Colonic mucosa (tissue), 4 donors: ENCODE measurements around the gene LIN7A. TPM values are rescaled to one million over a fixed set of nuclear protein-coding genes. Genes with fewer than 3 reads are reported as not detected.

ENCODE experiments used
- DNase-seq: peaks from one replicate; pipeline ENCODE4 v3.0.0-alpha.2; 2020
- H3K27ac ChIP-seq: fragments of 200-600 bp; one replicate; pipeline ENCODE4 v1.8.0; 2021
- H3K27me3 ChIP-seq: fragments of 200-600 bp; one replicate; pipeline ENCODE4 v1.8.0; 2021
- H3K36me3 ChIP-seq: fragments of 200-600 bp; one replicate; pipeline ENCODE4 v1.8.0; 2021
- H3K4me1 ChIP-seq: fragments of 200-600 bp; one replicate; pipeline ENCODE4 v1.8.0; 2021; ENCODE audit warnings: mild to moderate bottlenecking
- H3K4me3 ChIP-seq: fragments of 200-600 bp; one replicate; pipeline ENCODE4 v1.8.0; 2021
- H3K9ac ChIP-seq, 2 donors: one replicate each; pipeline ENCODE4 v1.7.0; 2013; ENCODE audit warnings: control low read depth in 2 of 2, low read depth in 2 of 2, low read length in 2 of 2
- H3K9me3 ChIP-seq: fragments of 200-600 bp; one replicate; pipeline ENCODE4 v1.8.0; 2021
- CTCF ChIP-seq: fragments of 200-600 bp; IDR thresholded peaks from one replicate; pipeline ENCODE4 v1.8.0; 2022; ENCODE audit warnings: antibody characterized with exemption, mild to moderate bottlenecking
- intact Hi-C: fragments of 100-400 bp; cut with DNase I; formaldehyde crosslinking; loops from one replicate; pipeline ENCODE4 v1.14.1; 2022
- total RNA-seq, 2 donors: library from RNA; stranded (reverse); fragmentation: NEBNext Ultra II Directional in 1 of 2; extraction: Animal tissue kit (Norgen Biotek cat#: 25700) in 1 of 2; gene quantifications; one replicate each; pipeline ENCODE4 v1.2.1, GENCODE V29; 2021
- donor health status: healthy.
- donor health status: DM: no; HTN: no; CAD: no.
- donor health status: DM: no; HTN: no; CAD: no.

LIN7A gene
- total RNA-seq, 2 donors from 2014 or later = 0.17 to 1.8 TPM

GRCh38 chr12:80829767-80830166 is 108.0 kb downstream of the LIN7A start:
- intact Hi-C loops = loop anchor here (10.0 kb wide), 1 partner anchor 295 kb away; no protein-coding TSS in a partner anchor
- no peak overlapping the region for H3K27ac ChIP-seq
- H3K27me3 ChIP-seq = no peaks in the 10 kb centered on the region
- H3K9ac ChIP-seq = no peak overlapping the region
- no peak for DNase-seq
- H3K9me3 ChIP-seq = no peaks in the 10 kb centered on the region
- H3K4me1 ChIP-seq = no peaks in the 10 kb centered on the region
- H3K36me3 ChIP-seq = no peaks in the 10 kb centered on the region
- no peak for TF ChIP-seq CTCF
- no peak overlapping the region for H3K4me3 ChIP-seq

- no peak for TF ChIP-seq CTCF
- no peak overlapping the region for H3K9ac ChIP-seq
Measured at GRCh38 chr12:80825506-80825905, 112.2 kb downstream of the LIN7A start.

GRCh38 chr12:80823393-80823792 is 114.3 kb downstream of the LIN7A start:
- Histone ChIP-seq H3K27me3 (no peaks in the 10 kb centered on the region), H3K27ac (no peak overlapping the region), H3K9ac (no peak overlapping the region), H3K4me3 (no peak overlapping the region), H3K4me1 (no peaks in the 10 kb centered on the region), H3K9me3 (no peaks in the 10 kb centered on the region), H3K36me3 (no peaks in the 10 kb centered on the region)
- TF ChIP-seq CTCF = no peak
- no peak for DNase-seq
- intact Hi-C loops = no loop called here

More at GRCh38 chr12:80825506-80825905, 112.2 kb downstream of the LIN7A start:
- Histone ChIP-seq H3K4me1 (no peaks in the 10 kb centered on the region), H3K36me3 (no peaks in the 10 kb centered on the region), H3K27ac (no peak overlapping the region), H3K4me3 (no peak overlapping the region), H3K9me3 (no peaks in the 10 kb centered on the region), H3K27me3 (no peaks in the 10 kb centered on the region)
- no peak for DNase-seq
- intact Hi-C loops = no loop called here

GRCh38 chr12:80821513-80822000 is 116.2 kb downstream of the LIN7A start:
- no peaks in the 10 kb centered on the region for H3K27me3 ChIP-seq
- H3K9me3 ChIP-seq = no peaks in the 10 kb centered on the region
- no peak for TF ChIP-seq CTCF
- no peak overlapping the region for H3K4me3 ChIP-seq
- intact Hi-C loops = no loop called here
- no peak overlapping the region for H3K27ac ChIP-seq
- H3K9ac ChIP-seq = no peak overlapping the region
- H3K36me3 ChIP-seq = no peaks in the 10 kb centered on the region
- DNase-seq = no peak
- H3K4me1 ChIP-seq = no peaks in the 10 kb centered on the region

GRCh38 chr12:80818878-80819277 is 118.9 kb downstream of the LIN7A start:
- H3K27me3 ChIP-seq = no peaks in the 10 kb centered on the region
- H3K36me3 ChIP-seq = no peaks in the 10 kb centered on the region
- TF ChIP-seq CTCF = no peak
- H3K4me3 ChIP-seq = no peak overlapping the region
- H3K9ac ChIP-seq = no peak overlapping the region
- intact Hi-C loops = no loop called here
- no peaks in the 10 kb centered on the region for H3K4me1 ChIP-seq
- no peaks in the 10 kb centered on the region for H3K9me3 ChIP-seq
- no peak overlapping the region for H3K27ac ChIP-seq
- DNase-seq = no peak
